ENCODE data around the gene FGF1. TPM values are rescaled to one million over a fixed set of nuclear protein-coding genes. Genes with fewer than 3 reads are reported as not detected.

Gene FGF1
- total RNA-seq, 1 donor from 2014 or later, result 23.5 TPM

- intact Hi-C loops (cut with DNase I), result no loop called here
- no peak for TF ChIP-seq CTCF (IDR thresholded peaks at IDR 0.05)
- no peaks in the 10 kb centered on the region for H3K27me3 ChIP-seq
- H3K4me1 ChIP-seq, result no peaks in the 10 kb centered on the region
- H3K36me3 ChIP-seq, result no peaks in the 10 kb centered on the region
- no peak overlapping the region for H3K27ac ChIP-seq
- no peaks in the 10 kb centered on the region for H3K9me3 ChIP-seq
- DNase-seq (ENCODE audit: low spot score in 2 of 2), result no peak
- no peak overlapping the region for H3K4me3 ChIP-seq
Measured at GRCh38 chr5:142578161-142578830, 107.6 kb downstream of the FGF1 start.

- H3K9me3 ChIP-seq, result no peaks in the 10 kb centered on the region
- no peak overlapping the region for H3K4me3 ChIP-seq
- intact Hi-C loops (cut with DNase I), result no loop called here
- no peak for TF ChIP-seq CTCF (IDR thresholded peaks at IDR 0.05)
- H3K4me1 ChIP-seq, result no peaks in the 10 kb centered on the region
- H3K27me3 ChIP-seq, result no peaks in the 10 kb centered on the region
- DNase-seq (ENCODE audit: low spot score in 2 of 2), result no peak
- no peak overlapping the region for H3K27ac ChIP-seq
- H3K36me3 ChIP-seq, result no peaks in the 10 kb centered on the region
Measured at GRCh38 chr5:142576804-142577203, 109.1 kb downstream of the FGF1 start.

- Histone ChIP-seq H3K36me3 (no peaks in the 10 kb centered on the region), H3K27me3 (no peaks in the 10 kb centered on the region), H3K9me3 (no peaks in the 10 kb centered on the region), H3K4me3 (no peak overlapping the region), H3K4me1 (no peaks in the 10 kb centered on the region), H3K27ac (no peak overlapping the region)
- DNase-seq (ENCODE audit: low spot score in 2 of 2), result no peak
- no peak for TF ChIP-seq CTCF (IDR thresholded peaks at IDR 0.05)
- intact Hi-C loops (cut with DNase I), result no loop called here
Measured at GRCh38 chr5:142576303-142576702, 109.6 kb downstream of the FGF1 start.

GRCh38 chr5:142572006-142572405 is 113.9 kb downstream of the FGF1 start:
- peaks cover 0 to 13% of the 10 kb centered on the region in 2 donors for H3K4me1 ChIP-seq
- no peak overlapping the region for H3K27ac ChIP-seq
- no peaks in the 10 kb centered on the region for H3K9me3 ChIP-seq
- no peak for TF ChIP-seq CTCF (IDR thresholded peaks at IDR 0.05)
- DNase-seq (ENCODE audit: low spot score in 2 of 2), result no peak
- H3K4me3 ChIP-seq, result no peak overlapping the region
- H3K36me3 ChIP-seq, result no peaks in the 10 kb centered on the region
- intact Hi-C loops (cut with DNase I), result no loop called here
- no peaks in the 10 kb centered on the region for H3K27me3 ChIP-seq

GRCh38 chr5:142571371-142571770 is 114.5 kb downstream of the FGF1 start:
- Histone ChIP-seq H3K9me3 (no peaks in the 10 kb centered on the region), H3K4me3 (no peak overlapping the region), H3K4me1 (peaks cover 0 to 13% of the 10 kb centered on the region in 2 donors), H3K27ac (no peak overlapping the region), H3K27me3 (no peaks in the 10 kb centered on the region), H3K36me3 (no peaks in the 10 kb centered on the region)
- no peak for TF ChIP-seq CTCF (IDR thresholded peaks at IDR 0.05)
- intact Hi-C loops (cut with DNase I), result no loop called here
- DNase-seq (ENCODE audit: low spot score in 2 of 2), result no peak

- DNase-seq (ENCODE audit: low spot score in 2 of 2), result no peak
- intact Hi-C loops (cut with DNase I), result no loop called here
- no peaks in the 10 kb centered on the region for H3K36me3 ChIP-seq
- no peak overlapping the region for H3K27ac ChIP-seq
- H3K9me3 ChIP-seq, result no peaks in the 10 kb centered on the region
- H3K27me3 ChIP-seq, result no peaks in the 10 kb centered on the region
- TF ChIP-seq CTCF (IDR thresholded peaks at IDR 0.05), result no peak
- H3K4me1 ChIP-seq, result peaks cover 0 to 13% of the 10 kb centered on the region in 2 donors
- no peak overlapping the region for H3K4me3 ChIP-seq
Measured at GRCh38 chr5:142569905-142570304, 116.0 kb downstream of the FGF1 start.

All from ascending aorta (tissue), 2 donors.